H4 (cell line): ENCODE results near the gene IFNA1. TPM values are rescaled to one million over a fixed set of nuclear protein-coding genes. Genes with fewer than 3 reads are reported as not detected.
"Not testable (repeated sequence)": the region's sequence is repeated elsewhere in the genome, so short reads cannot be mapped to it uniquely, and the experiment has no call there.

Experiments used
- DNase-seq: peaks from one replicate; pipeline ENCODE4 v3.0.0-alpha.2; 2015; ENCODE audit warnings: low spot score
- total RNA-seq: library from RNA; depleted of rRNA; stranded (reverse); fragments of >200 nt; shearing (Covaris generic); gene quantifications from 2 replicates; pipeline ENCODE4 v1.2.3, GENCODE V29; 2014; rRNA removed

The IFNA1 gene
- total RNA-seq, 1 experiment from 2014 or later, result not detected

DNA sequence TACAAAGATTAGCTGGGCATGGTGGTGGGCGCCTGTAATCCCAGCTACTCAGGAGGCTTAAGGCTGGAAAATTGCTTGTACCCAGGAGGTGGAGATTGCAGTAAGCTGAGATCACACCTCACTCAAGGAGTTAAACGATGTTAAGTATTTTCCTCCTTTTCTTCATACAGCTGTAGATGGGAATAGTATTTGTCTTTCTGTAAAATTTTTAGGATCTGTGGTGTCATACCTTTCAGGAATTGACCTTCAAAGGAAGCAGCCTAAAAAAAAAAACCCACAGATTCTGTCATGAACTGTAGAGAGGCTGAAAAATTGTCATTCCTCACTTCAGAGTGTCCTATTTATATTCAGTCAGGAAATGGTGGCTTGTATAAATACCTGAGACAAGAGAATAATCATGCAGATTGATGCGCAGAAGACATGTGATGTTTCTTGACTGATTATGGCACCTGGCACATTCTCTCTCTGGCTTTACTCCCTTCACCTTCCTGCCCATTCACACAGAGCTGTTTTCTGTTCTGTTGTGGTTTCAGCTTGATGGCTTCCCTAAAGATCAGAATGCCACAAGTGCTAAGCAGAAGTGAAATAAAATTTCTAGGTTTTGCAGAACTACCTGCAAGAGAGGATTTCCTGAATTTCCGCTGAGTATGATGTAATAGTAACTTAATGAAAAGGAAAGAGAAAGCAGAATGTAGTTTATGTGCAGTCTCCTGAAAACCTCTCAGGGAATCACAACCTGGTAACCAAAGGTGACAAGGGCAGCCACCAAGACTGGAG lies 3.8 kb downstream of the IFNA1 start:
- no peak for DNase-seq

GRCh38 chr9:21449312-21449711 lies 9.1 kb downstream of the IFNA1 start:
- DNase-seq, result not testable (repeated sequence)

DNA sequence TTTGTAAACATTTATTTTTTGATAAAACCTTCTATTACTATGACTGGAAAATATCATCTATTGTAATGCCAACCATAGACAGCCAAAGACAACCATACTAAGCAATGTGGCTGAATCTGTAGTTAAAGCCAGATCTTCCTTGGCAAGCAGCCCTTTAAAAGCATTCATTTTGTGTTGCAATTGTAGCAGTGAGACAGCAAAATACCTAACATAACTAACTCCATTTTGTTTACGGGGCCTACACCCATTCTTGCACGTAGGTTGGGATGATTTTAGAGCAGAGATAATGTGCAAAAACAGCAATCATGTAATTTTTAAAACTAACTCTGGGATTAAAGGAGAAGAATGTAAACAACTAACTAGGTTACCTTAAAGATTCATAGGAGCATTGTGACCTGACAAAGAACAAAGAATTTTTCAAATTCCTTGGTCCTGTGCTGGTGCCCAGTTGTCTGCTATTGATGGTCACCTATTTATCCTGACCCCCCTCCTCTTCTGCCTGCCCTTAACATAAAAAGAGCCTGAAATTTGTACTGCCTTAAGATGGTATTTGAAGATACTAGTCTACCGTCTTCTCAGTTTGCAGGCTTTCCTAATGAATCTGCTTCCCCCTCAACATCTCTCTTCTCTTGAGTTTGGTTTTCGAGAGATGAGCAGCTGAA lies 10.6 kb downstream of the IFNA1 start:
- DNase-seq, result no peak

DNA sequence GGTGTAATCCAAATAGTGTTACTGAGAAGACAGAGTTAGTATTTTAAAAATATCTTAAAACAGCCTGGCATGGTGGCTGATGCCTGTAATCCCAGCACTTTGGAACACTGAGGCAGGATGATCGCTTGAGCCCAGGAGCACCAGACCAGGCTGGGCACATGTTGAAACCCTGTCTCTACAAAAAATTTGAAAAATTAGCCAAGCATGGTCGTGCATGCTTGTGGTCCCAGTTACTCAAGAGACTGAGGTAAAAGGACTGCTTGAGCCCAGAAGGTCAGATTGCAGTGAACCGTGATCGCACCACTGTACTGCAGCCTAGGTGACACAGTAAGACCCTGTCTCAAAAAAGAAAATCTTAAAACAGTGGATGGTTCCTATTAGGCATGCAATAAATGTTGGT lies 12.4 kb downstream of the IFNA1 start:
- no peak for DNase-seq

DNA sequence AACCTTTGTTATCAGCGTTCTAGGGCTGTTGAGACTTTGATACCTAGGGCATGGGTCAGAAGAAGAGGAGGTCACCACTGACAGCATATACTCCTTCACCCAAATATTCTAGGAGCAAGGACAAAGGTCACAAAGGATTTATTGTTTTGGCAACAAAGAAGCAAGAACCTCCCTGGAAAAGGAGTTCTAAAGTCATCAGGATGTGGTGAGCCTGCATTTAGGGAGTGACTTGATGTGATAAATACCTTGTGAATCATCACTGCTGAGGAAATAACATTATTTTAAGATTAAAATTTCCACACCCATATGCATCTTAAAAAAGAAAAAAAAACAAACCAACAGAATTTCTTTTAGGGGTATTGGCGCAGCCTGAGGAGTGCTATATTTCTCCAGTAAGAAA lies 13.9 kb downstream of the IFNA1 start:
- no peak for DNase-seq

GRCh38 chr9:21455320-21455719 lies 15.1 kb downstream of the IFNA1 start:
- DNase-seq, result no peak

DNA sequence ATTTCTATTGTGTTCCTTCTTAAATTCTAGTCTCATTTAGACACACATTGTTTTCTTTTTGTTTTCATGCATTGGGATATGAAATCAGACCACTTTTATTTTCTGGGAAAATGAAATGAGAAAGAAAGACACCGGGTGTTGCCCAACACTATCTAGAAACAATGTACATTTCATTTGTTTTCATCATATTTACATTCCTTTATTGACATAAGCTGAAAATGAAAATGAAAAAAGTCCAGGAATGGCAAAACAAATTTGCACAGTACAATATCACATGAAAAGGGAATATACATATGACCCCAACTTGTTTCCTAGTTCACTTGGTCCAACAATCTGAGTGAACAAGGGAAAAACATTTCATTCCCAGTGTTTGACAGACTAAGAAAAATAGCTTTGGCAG lies 21.1 kb downstream of the IFNA1 start:
- DNase-seq, result no peak

- no peak for DNase-seq
Observed at GRCh38 chr9:21465138-21465537, 24.9 kb downstream of the IFNA1 start.

GRCh38 chr9:21465859-21466518 lies 25.8 kb downstream of the IFNA1 start:
- DNase-seq, result no peak

DNA sequence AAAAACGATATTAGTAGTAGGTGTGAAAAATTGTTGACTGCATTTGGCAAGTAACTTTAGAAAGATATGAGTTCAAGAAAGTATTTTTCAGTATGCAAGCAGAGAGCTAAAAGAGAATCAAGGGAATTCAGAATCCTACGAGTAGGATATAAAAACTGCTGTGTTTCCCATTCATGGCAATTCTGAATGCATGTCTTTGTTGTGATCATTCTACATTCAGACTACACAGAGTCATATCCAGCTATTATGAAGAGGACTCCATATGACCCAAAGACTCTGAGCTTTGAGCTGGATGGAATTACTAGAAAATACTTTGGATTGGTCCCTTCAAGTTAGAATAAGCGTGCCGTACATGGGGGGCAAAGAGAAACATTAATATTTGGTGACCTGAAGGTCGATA lies 29.9 kb downstream of the IFNA1 start:
- DNase-seq, result no peak

- DNase-seq, result no peak
Observed at GRCh38 chr9:21473236-21473635, 33.0 kb downstream of the IFNA1 start.

GRCh38 chr9:21477466-21477865 lies 37.2 kb downstream of the IFNA1 start:
- DNase-seq, result no peak

GRCh38 chr9:21479152-21479702 lies 39.0 kb downstream of the IFNA1 start:
- no peak for DNase-seq

DNA sequence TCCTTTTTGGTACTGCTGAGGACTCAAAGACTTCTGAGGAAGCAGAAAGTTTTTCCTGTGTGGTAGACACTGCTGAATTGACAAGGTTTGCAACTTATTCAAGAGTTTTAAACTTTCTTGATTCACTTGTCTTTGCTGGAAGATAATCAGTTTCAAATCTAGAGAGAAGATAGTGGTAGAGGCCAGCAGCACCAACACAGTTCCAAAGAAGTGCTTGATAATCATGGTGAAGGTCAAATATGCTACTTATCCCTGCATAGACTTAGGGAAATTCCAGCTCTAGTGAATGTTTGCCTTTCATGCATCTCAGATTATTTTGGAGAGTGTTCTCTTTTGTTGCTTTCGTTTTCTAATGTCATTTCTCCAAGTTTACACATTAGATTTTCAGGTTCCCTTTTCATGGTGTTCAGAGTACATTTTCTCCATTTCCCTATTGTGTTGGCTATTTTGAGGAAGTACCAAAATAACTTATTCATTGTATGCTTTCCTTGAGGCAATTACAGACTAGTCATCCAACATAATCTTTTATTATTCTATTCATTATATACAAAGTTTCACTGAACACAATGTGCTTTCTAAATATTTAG lies 41.3 kb downstream of the IFNA1 start:
- DNase-seq, result no peak

DNA sequence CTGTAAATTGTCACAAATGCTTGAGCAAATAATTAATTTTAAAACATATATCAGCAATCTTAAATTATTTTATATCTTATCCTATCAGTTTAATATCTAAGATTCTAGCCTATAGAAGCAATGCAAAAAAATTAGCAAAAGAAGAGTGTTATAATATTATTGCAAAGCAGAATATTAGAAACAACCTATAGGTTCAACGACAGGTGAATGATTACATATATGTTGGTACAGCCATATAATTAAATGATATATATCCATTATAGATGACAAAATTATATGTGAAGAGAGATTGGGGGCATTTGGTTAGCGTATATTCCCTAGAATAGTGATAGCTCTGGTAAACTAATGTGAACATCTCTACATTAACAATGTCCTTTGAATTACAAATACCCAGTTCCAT lies 42.0 kb downstream of the IFNA1 start, which contains the start of gene IFNE:
Gene IFNE (minus strand): TSS at position 101 of the 400 bp plus-strand sequence. CDS start 619 bp downstream, outside the sequence.
- no peak for DNase-seq

Other genes starting within 250 kb of the IFNA1 start
- not detected in 2 replicates for gene IFNA7, start 238.2 kb upstream of the IFNA1 start, total RNA-seq
- not detected in 2 replicates for gene IFNA10, start 233.3 kb upstream of the IFNA1 start, total RNA-seq
- not detected in 2 replicates for gene IFNA16, start 223.1 kb upstream of the IFNA1 start, total RNA-seq
- gene IFNA17, start 212.2 kb upstream of the IFNA1 start, total RNA-seq, result not detected in 2 replicates
- gene IFNA14, start 200.4 kb upstream of the IFNA1 start, total RNA-seq, result 0.31 TPM in 1 of 2 replicates, not detected in the other
- not detected in 2 replicates for gene IFNA5, start 135.1 kb upstream of the IFNA1 start, total RNA-seq
- gene KLHL9, start 105.0 kb upstream of the IFNA1 start, total RNA-seq, result 0.06 TPM in 1 of 2 replicates, not detected in the other
- not detected in 2 replicates for gene IFNA6, start 89.6 kb upstream of the IFNA1 start, total RNA-seq
- not detected in 2 replicates for gene IFNA13, start 72.4 kb upstream of the IFNA1 start, total RNA-seq
- gene IFNA2, start 55.0 kb upstream of the IFNA1 start, total RNA-seq, result not detected in 2 replicates
- gene IFNA8, start 31.3 kb upstream of the IFNA1 start, total RNA-seq, result not detected in 2 replicates
- gene IFNE, start 41.9 kb downstream of the IFNA1 start, total RNA-seq, result not detected in 2 replicates